Panc1 (cell line): ENCODE results near the gene MCEE. TPM values are rescaled to one million over a fixed set of nuclear protein-coding genes. Genes with fewer than 3 reads are reported as not detected.

Source experiments
- ATAC-seq: fragments of 200-7000 bp; cut with Tn5 transposase; 2 replicates; pipeline ENCODE4 v1.9.1; 2020; ENCODE audit warnings: mild to moderate bottlenecking, moderate library complexity
- BruUV-seq: library from RNA; stranded (reverse); fragments of 400-500 nt; replicated peaks from 2 replicates; lab custom pipeline; 2021; lab: Mats Ljungman, UMichigan
- CTCF ChIA-PET: fragments of 300-600 bp; sonication (Branson Sonifier 250); formaldehyde crosslinking; loops from one replicate; lab custom pipeline; 2022; ENCODE audit warnings: antibody characterized with exemption; lab: Charles Lee
- POLR2A ChIA-PET: fragments of 300-600 bp; sonication (Branson Sonifier 250); formaldehyde crosslinking; loops from one replicate; lab custom pipeline; 2022; ENCODE audit warnings: antibody characterized with exemption; lab: Charles Lee
- DNase-seq: peaks from one replicate; pipeline ENCODE4 v3.0.0-alpha.2; 2010; ENCODE audit warnings: low read depth, low spot score
- H3K27ac ChIP-seq: 2 replicates; pipeline ENCODE4 v1.5.1; 2011; ENCODE audit warnings: mild to moderate bottlenecking, low read length, inconsistent platforms
- H3K27me3 ChIP-seq: fragments of 200-500 bp; sonication (Bioruptor generic); 2 replicates; pipeline ENCODE4 v1.6.0; 2014; ENCODE audit warnings: low read length, inconsistent platforms; ENCODE audit not compliant: control insufficient read depth, insufficient read depth
- H3K36me3 ChIP-seq: fragments of 200-500 bp; sonication (Bioruptor generic); 2 replicates; pipeline ENCODE4 v1.5.1; 2014; ENCODE audit warnings: inconsistent platforms, mild to moderate bottlenecking, low read length, moderate library complexity; ENCODE audit not compliant: control insufficient read depth, insufficient read depth
- H3K4me1 ChIP-seq: 2 replicates; pipeline ENCODE4 v1.5.1; 2011; ENCODE audit warnings: inconsistent platforms, mild to moderate bottlenecking, low read length, moderate library complexity; ENCODE audit not compliant: control insufficient read depth, insufficient read depth
- H3K4me3 ChIP-seq, 2 experiments: 2 replicates each; pipeline ENCODE4 v1.5.1; 2011 to 2012; ENCODE audit warnings: low read depth in 2 of 2, low read length in 2 of 2, mild to moderate bottlenecking in 2 of 2, inconsistent platforms in 1 of 2, moderate library complexity in 1 of 2
- H3K9me3 ChIP-seq: fragments of 200-500 bp; sonication (Bioruptor generic); 2 replicates; pipeline ENCODE4 v1.5.1; 2014; ENCODE audit warnings: low read depth, mild to moderate bottlenecking, inconsistent platforms, low read length, moderate library complexity; ENCODE audit not compliant: control insufficient read depth, insufficient read depth
- CTCF ChIP-seq: fragments of 450-650 bp; IDR thresholded peaks from 2 replicates; pipeline ENCODE4 v1.5.1; 2017; ENCODE audit warnings: mild to moderate bottlenecking
- POLR2AphosphoS5 ChIP-seq: IDR thresholded peaks from 2 replicates; pipeline ENCODE4 v1.6.1; 2012; ENCODE audit warnings: mild to moderate bottlenecking, low read depth, low read length, moderate library complexity
- REST ChIP-seq, 2 experiments: IDR thresholded peaks; 2 replicates each; pipeline ENCODE4 v1.6.1; 2011 to 2012; ENCODE audit warnings: low read depth in 2 of 2, control low read depth in 1 of 2, low read length in 1 of 2, mild to moderate bottlenecking in 1 of 2, moderate library complexity in 1 of 2; ENCODE audit not compliant: insufficient read depth in 1 of 2
- SIN3A ChIP-seq: IDR thresholded peaks from 2 replicates; pipeline ENCODE4 v1.6.1; 2012; ENCODE audit warnings: low read depth, mild to moderate bottlenecking, low read length, moderate library complexity, borderline replicate concordance; ENCODE audit not compliant: insufficient read depth
- TCF7L2 ChIP-seq: IDR thresholded peaks from 2 replicates; pipeline ENCODE4 v1.6.1; 2011; ENCODE audit warnings: mild to moderate bottlenecking, low read depth, low read length, inconsistent platforms
- in situ Hi-C: cut with HindIII; loops from 2 replicates; pipeline ENCODE4 v1.10.0; 2016; ENCODE audit warnings: low sequenced_read_pairs, low pct_unique_long_range_greater_than_20kb
- intact Hi-C: fragments of 100-400 bp; cut with micrococcal nuclease; formaldehyde crosslinking; loops from one replicate; pipeline ENCODE4 v1.10.0; 2022; ENCODE audit not compliant: unreplicated experiment
- total RNA-seq: library from RNA; stranded (reverse); gene quantifications from one replicate; pipeline ENCODE4 v1.2.1, GENCODE V29; 2021; ENCODE audit not compliant: unreplicated experiment

The MCEE gene
- total RNA-seq, 1 experiment from 2014 or later, result 4.8 TPM

GRCh38 chr2:71066856-71067255 is 63.2 kb downstream of the MCEE start:
- ChIA-PET POLR2A (interaction anchor here (1.0 kb wide), 1 partner anchor 62 kb away, joined by 3 read pairs; no protein-coding TSS in a partner anchor), CTCF (no interaction called here)
- BruUV-seq, result no TSS peak
- no peak overlapping the region for H3K27ac ChIP-seq
- in situ Hi-C loops, result no loop called here
- H3K4me3 ChIP-seq, result no peak overlapping the region
- H3K27me3 ChIP-seq, result no peaks in the 10 kb centered on the region; the same call in 1 of the 2 replicates
- no peaks in the 10 kb centered on the region; the same call in 1 of the 2 replicates for H3K36me3 ChIP-seq
- no peaks in the 10 kb centered on the region for H3K9me3 ChIP-seq
- peaks cover 14% of the 10 kb centered on the region for H3K4me1 ChIP-seq
- TF ChIP-seq TCF7L2, result no peak
- no peak for TF ChIP-seq CTCF
- no peak for TF ChIP-seq REST (IDR thresholded peaks at IDR 0.05; ENCODE audit: insufficient read depth in 1 of 2, low read depth in 2 of 2, low read length in 1 of 2)
- TF ChIP-seq POLR2AphosphoS5, result no peak
- TF ChIP-seq SIN3A, result no peak
- ATAC-seq (no peak), DNase-seq (no peak)
- intact Hi-C loops, result no loop called here

- POLR2A ChIA-PET, result no interaction called here
- no TSS peak for BruUV-seq
- ATAC-seq, result no peak
- Histone ChIP-seq H3K27me3 (peaks cover 5% of the 10 kb centered on the region), H3K4me1 (peaks cover 9% of the 10 kb centered on the region), H3K4me3 (no peak overlapping the region), H3K27ac (no peak overlapping the region), H3K9me3 (no peaks in the 10 kb centered on the region), H3K36me3 (no peaks in the 10 kb centered on the region; the same call in 1 of the 2 replicates)
- no peak for TF ChIP-seq TCF7L2
- no peak for TF ChIP-seq SIN3A
- TF ChIP-seq REST (IDR thresholded peaks at IDR 0.05; ENCODE audit: insufficient read depth in 1 of 2, low read depth in 2 of 2, low read length in 1 of 2), result no peak
- no peak for TF ChIP-seq POLR2AphosphoS5
- TF ChIP-seq CTCF, result no peak
- in situ Hi-C loops (no loop called here), intact Hi-C loops (no loop called here)
- no peak for DNase-seq
- CTCF ChIA-PET, result no interaction called here
Measured at GRCh38 chr2:71064754-71065621, 65.0 kb downstream of the MCEE start.
